Measurements from ENCODE around the gene ENTPD6.

DNA sequence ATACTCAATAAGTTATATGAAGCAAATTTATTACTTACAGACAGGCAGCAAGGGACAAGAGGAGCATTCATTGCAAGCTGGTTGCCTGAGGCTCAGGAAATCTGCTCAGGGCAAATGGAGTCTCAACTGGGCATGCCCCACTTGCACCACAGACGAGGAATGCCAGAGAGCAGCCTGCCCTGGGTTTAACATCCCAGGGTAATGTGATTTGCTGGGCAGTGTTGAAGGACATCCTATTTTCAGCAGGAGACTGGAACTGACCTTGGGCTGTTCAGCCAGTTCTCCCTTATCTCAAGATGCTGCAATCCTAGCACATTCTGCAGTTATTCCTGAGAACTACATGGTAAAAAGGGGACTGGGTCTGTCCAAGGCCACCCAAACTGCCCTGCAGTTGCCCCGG is 3.8 kb upstream of the ENTPD6 start:
- TF ChIP-seq POLR2A (IDR thresholded peaks at IDR 0.05; ENCODE audit: low read length) (no peak), GATA1 (IDR thresholded peaks at IDR 0.05; ENCODE audit: low read depth, low read length) (no peak)

All from erythroblast (primary cell).